ENCODE data around the gene PARD6G.
"Not testable (repeated sequence)": the region's sequence is repeated elsewhere in the genome, so short reads cannot be mapped to it uniquely, and the experiment has no call there.

PARD6G gene

DNA sequence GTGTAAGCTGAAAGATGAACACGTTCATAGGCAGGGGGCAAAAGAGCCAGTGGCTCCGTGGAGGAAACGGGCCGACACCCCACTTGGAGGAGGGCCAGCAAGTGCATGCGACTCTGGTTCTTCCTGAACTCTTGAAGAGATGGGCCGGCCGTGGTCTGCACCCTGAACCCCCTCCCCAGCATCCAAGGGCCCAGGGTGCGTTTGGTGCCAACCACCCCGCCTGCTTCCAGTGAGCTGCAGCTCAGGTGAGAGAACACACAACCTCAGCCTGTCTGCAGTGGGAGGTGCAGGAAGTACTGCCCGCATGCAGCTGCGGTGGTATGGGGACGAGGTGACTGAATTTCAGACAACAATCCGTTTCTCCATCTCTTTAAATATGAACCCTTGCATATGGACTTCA lies 79.4 kb downstream of the PARD6G start:
- H3K4me3 ChIP-seq (ENCODE audit: low read depth, low read length): no peak overlapping the region
- in situ Hi-C loops (cut with HindIII; ENCODE audit: low sequenced_read_pairs): no loop called here
- DNase-seq (ENCODE audit: low read depth, low spot score): no peak
- TF ChIP-seq, protein P1, sequence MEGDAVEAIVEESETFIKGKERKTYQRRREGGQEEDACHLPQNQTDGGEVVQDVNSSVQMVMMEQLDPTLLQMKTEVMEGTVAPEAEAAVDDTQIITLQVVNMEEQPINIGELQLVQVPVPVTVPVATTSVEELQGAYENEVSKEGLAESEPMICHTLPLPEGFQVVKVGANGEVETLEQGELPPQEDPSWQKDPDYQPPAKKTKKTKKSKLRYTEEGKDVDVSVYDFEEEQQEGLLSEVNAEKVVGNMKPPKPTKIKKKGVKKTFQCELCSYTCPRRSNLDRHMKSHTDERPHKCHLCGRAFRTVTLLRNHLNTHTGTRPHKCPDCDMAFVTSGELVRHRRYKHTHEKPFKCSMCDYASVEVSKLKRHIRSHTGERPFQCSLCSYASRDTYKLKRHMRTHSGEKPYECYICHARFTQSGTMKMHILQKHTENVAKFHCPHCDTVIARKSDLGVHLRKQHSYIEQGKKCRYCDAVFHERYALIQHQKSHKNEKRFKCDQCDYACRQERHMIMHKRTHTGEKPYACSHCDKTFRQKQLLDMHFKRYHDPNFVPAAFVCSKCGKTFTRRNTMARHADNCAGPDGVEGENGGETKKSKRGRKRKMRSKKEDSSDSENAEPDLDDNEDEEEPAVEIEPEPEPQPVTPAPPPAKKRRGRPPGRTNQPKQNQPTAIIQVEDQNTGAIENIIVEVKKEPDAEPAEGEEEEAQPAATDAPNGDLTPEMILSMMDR (IDR thresholded peaks at IDR 0.05; ENCODE audit: low read depth, low read length): no peak

DNA sequence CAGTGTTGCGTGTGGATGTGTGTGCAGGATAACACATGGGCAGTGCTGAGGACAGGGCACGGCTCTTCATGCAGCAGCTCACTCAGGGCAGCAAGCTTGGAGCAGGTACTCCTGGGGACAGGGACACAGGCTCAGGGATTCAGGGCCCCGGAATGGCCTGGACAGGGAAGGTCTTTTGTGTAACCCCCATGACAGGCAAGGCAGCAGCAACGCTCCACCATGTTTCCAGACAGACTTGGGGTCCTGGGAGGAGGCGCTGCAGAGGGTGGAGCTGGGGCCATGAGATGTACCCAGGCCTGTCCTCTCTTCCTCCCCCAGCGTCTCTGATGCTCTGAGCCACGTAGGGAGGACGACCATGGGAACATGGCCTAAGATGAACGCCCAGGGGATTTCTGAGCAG lies 80.0 kb downstream of the PARD6G start:
- TF ChIP-seq, protein P1 (IDR thresholded peaks at IDR 0.05; ENCODE audit: low read depth, low read length): no peak
- no peak overlapping the region for H3K4me3 ChIP-seq (ENCODE audit: low read depth, low read length)
- DNase-seq (ENCODE audit: low read depth, low spot score): no peak
- in situ Hi-C loops (cut with HindIII; ENCODE audit: low sequenced_read_pairs): no loop called here

DNA sequence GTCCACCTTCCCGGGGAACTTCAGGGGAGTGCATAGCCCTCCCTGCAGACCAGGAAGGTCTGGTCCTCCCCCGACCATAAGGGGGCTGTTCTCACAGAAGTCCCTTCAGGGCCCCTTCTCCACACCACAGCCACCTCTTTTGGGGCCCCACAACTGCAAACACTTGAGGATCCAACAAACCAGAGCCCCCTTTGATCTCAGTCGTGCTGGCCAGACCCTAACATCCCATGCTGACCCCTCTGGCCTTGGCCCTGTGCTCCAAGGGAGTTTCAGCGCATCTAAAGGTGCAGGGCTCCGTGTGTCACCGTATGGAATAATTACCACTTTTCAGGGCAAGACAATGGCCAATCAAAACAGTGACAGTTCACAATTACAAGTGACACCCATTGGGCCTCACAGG lies 80.6 kb downstream of the PARD6G start:
- in situ Hi-C loops (cut with HindIII; ENCODE audit: low sequenced_read_pairs): no loop called here
- no peak for DNase-seq (ENCODE audit: low read depth, low spot score)
- TF ChIP-seq, protein P1 (IDR thresholded peaks at IDR 0.05; ENCODE audit: low read depth, low read length): no peak
- H3K4me3 ChIP-seq (ENCODE audit: low read depth, low read length): no peak overlapping the region

DNA sequence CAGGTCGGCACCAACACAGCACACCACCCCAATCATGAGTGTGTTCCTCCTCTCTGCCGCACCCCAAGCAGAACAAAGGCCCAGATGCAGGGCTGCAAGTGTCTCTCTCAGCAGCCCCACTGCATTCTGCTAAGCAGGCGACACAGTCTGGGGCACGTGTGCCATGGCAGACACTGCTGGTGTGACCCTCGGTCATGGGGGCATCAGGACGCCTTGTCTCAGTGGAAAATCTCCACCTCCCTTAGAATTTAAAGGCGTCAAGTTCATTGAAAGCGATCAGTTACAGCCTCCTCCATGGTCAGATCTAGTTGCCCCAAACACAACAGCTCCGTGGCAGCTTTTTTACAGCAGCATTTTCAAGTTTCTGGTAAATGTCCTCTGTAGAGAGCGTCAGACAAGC lies 81.1 kb downstream of the PARD6G start:
- TF ChIP-seq, protein P1 (IDR thresholded peaks at IDR 0.05; ENCODE audit: low read depth, low read length): no peak
- H3K4me3 ChIP-seq (ENCODE audit: low read depth, low read length): no peak overlapping the region
- no peak for DNase-seq (ENCODE audit: low read depth, low spot score)
- in situ Hi-C loops (cut with HindIII; ENCODE audit: low sequenced_read_pairs): no loop called here

DNA sequence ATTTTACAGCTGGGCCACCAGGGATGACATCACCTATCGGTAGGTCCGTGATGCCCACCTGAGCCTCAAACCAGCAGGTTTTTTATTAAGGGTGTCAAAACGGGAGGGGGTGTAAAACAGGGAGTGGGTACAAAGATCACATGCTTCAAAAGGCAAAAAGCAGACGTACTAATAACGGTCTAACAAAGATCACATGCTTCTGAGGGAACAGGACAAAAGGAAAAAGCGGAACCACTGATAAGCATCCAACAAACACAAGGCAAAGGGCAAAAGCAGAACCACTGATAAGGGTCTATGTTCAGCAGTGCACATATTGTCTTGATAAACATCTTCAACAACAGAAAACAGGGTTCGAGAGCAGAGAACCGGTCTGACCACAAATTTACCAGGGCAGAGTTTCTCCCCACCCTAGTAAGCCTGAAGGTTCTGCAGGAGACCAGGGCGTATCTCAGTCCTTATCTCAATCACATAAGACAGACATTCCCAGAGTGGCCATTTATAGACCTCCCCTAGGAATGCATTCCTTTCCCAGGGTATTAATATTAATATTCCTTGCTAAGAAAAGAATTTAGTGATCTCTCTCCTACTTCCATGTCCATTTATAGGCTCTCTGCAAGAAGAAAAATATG lies 82.5 kb downstream of the PARD6G start:
- in situ Hi-C loops (cut with HindIII; ENCODE audit: low sequenced_read_pairs); H3K4me3 ChIP-seq (ENCODE audit: low read depth, low read length); DNase-seq (ENCODE audit: low read depth, low spot score): not testable (repeated sequence)

DNA sequence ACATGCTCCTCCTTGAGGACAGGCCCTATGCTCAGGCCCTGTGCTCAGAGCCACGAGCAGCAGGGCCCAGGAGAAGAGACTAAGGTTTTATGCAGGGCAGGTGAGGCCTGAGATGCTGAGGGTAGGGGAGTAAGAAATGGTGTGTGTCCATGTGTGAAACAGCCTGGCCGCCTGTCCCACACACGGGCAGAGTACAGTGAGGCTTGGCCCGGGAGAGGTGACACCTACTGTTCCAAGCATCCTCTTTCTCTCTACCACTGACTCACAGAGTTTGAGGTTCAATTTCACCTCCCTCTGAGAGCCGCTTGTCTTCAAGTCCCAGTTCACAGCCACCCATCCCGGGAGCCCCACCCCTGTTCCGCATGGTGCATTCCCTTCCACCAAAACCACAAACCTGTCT lies 84.1 kb downstream of the PARD6G start:
- DNase-seq (ENCODE audit: low read depth, low spot score): no peak
- in situ Hi-C loops (cut with HindIII; ENCODE audit: low sequenced_read_pairs): no loop called here
- TF ChIP-seq, protein P1 (IDR thresholded peaks at IDR 0.05; ENCODE audit: low read depth, low read length): no peak
- no peak overlapping the region for H3K4me3 ChIP-seq (ENCODE audit: low read depth, low read length)

DNA sequence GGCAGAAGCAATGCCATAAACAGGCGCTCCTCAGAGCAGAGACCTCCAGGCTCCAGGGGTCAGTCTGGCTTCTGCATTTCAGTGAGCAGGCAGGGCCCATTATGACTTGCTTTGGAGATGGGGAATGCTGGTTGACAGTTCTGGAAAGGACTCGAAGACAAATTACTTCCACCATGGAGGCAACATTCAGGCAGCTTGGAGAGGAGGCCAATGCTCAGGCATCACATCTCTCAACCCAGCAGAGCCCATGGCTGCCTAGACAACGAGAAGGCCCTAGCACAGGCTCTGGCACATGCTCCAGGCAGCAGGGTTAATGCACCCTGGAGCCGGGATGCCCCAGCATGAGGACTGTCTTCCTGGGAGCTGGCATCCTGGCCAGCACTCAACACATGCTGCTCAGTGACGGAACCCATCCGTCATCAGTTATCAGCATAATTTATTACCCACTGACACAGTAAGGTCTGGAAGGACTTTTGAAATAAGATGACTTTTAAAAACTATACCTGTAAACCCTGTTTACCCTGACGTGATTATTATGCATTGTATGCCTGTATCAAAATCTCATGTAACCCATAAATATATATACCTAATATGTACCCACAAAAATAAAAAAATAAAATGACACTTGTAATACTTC lies 85.4 kb downstream of the PARD6G start:
- no peak overlapping the region for H3K4me3 ChIP-seq (ENCODE audit: low read depth, low read length)
- TF ChIP-seq, protein P1 (IDR thresholded peaks at IDR 0.05; ENCODE audit: low read depth, low read length): no peak
- in situ Hi-C loops (cut with HindIII; ENCODE audit: low sequenced_read_pairs): no loop called here
- no peak for DNase-seq (ENCODE audit: low read depth, low spot score)
